HFF-Myc (cell line): ENCODE results near the gene GDA.

Source experiments
- DNase-seq: peaks from one replicate; pipeline ENCODE4 v3.0.0-alpha.2; 2011; ENCODE audit warnings: low read depth; ENCODE audit errors: extremely low read depth
- H3K4me3 ChIP-seq: replicated peaks from 2 replicates; pipeline ENCODE4 v1.5.1; 2011; ENCODE audit warnings: low read depth, mild to moderate bottlenecking, control low read depth, low read length
- TF ChIP-seq, protein P1 (sequence below): IDR thresholded peaks from 2 replicates; pipeline ENCODE4 v1.5.1; 2012; ENCODE audit warnings: mild to moderate bottlenecking, low read depth, low read length, control low read depth; ENCODE audit errors: missing control alignments

The GDA gene

DNA sequence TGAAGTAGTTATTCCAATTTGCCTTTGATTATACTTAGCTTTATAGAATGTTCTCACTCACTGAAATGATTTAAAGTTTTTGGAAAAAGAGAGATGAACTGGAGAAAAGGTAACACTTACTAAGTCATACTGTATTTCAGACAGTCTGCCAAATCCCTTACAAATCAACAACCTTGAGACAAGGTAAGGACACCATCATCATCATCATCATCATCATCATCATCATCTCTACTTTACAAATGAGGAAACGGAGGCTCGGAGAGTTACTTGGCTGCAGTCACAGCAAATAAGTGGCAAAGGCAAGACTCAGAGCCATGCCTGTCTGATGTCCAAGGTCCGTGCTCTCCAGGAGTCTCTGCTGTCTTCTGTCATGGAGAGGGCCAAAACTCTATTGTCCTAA lies 9.4 kb downstream of the GDA start:
- TF ChIP-seq, protein P1, sequence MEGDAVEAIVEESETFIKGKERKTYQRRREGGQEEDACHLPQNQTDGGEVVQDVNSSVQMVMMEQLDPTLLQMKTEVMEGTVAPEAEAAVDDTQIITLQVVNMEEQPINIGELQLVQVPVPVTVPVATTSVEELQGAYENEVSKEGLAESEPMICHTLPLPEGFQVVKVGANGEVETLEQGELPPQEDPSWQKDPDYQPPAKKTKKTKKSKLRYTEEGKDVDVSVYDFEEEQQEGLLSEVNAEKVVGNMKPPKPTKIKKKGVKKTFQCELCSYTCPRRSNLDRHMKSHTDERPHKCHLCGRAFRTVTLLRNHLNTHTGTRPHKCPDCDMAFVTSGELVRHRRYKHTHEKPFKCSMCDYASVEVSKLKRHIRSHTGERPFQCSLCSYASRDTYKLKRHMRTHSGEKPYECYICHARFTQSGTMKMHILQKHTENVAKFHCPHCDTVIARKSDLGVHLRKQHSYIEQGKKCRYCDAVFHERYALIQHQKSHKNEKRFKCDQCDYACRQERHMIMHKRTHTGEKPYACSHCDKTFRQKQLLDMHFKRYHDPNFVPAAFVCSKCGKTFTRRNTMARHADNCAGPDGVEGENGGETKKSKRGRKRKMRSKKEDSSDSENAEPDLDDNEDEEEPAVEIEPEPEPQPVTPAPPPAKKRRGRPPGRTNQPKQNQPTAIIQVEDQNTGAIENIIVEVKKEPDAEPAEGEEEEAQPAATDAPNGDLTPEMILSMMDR, result no peak
- no peak for DNase-seq
- H3K4me3 ChIP-seq, result no peak overlapping the region

DNA sequence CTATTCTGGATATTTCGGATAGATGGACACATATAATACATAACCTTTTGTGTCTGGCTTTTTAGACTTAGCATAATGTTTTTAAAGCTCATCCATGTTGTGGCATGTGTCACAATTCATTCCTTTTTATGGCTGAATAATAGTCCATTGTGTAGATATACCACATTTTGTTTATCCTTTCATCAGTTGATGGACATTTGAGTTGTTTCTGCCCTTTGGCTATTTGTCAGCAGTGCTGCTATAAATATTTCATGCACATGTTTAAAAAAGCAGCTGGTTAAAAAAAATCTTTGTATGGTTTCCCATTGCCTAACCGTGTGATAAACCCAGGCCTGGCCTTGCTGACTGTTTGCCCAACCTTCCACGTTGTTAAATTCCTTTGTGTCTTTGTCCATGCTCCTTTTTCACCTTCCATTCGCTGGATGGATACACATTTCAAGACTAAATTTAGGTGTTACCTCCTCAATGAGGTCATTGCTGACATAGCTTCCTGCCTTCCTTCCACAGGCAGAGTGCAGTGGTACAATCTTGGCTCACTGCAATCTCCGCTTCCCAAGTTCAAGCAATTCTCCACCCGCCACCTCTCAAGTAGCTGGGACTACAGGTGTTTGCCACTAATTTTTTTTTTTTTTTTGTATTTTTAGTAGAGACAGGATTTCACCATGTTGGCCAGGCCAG lies 11.3 kb downstream of the GDA start:
- TF ChIP-seq, protein P1, result no peak
- no peak overlapping the region for H3K4me3 ChIP-seq
- DNase-seq, result no peak

DNA sequence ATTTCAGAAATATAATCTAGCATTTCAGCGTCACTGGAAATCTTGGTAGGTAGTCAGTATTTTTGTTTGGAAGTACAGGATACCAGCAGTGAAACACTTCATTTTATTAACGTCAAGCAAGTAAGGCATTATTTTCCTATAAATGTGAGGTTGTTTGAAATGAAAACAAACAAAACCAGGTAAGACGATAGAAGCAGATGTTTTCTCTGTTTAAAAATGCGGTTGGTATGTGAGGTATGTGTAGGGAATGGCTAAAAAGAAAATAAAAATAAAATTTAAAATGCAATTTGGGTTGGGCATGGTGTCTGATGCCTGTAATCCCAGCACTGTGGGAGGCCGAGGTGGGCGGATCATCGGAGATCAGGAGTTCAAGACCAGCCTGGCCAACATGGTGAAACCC lies 16.1 kb downstream of the GDA start:
- H3K4me3 ChIP-seq, result no peak overlapping the region
- no peak for DNase-seq
- TF ChIP-seq, protein P1, result no peak

DNA sequence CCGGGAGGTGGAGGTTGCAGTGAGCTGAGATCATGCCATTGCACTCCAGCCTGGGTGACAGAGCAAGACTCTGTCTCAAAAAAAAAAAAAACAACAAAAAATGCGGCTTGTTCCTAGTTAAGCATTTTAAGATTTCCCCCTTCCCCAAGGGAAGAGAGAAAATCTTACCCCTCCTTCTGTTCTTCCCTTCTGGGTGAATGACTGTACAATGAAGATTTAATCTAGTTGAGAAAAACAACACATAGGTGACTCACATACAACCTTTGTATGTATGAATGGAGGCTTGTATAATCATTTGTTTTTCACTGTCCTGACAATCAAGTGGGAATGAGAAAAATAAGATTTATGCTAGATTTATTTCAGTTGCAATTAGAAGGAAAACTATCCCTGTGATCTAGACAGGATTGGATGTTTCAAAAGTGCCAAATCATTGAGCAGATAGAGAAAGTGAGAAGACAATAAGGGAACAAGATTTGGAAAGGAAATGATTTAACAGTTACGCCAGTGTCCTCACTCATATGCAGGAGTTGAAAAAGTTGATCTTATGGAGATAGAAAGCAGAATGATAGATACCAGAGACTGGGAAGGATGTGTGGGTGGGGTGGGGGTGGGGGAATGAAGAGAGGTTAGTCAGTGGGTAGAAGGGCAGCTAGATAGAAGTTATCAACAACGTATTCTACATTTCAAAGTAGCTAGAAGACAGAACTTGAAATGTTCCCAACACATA lies 16.7 kb downstream of the GDA start:
- TF ChIP-seq, protein P1, result no peak
- no peak for DNase-seq
- H3K4me3 ChIP-seq, result no peak overlapping the region

DNA sequence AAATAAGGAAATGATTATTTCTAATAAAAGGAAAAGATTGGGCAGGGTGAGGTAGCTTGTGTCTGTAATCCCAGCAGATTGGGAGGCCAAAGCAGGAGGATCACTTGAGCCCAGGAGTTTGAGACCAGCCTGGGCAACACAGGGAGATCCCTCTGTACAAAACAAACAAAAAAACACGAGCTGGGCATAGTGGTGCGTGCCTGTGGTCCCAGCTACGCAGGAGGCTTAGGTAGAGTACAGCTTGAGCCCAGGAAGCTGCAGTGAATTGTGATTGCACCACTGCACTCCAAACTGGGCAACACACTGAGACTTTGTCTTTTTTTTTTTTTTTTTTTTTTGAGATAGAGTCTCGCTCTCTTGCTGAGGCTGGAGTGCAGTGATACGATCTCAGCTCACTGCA lies 18.8 kb downstream of the GDA start:
- no peak overlapping the region for H3K4me3 ChIP-seq
- DNase-seq, result no peak
- TF ChIP-seq, protein P1, result no peak

DNA sequence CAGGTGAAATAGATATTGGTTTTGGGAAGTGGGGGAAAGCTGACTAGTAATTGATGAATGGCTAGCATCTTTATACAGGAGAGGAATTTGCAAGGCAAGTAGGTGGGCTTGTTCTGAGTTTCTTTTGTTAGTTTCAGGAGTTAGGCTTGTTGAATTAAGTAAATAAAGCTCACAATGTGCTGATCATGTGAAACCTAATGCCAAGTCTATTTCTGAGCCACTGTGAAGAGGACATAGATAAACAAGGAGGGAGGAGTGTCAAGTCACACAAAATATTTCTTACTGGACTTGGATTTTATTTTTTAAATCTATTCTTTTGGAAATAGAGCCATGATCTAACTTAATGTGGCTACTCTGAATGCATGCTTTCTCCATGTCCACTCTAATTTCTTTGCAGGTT lies 19.9 kb downstream of the GDA start:
- TF ChIP-seq, protein P1, result no peak
- no peak for DNase-seq

DNA sequence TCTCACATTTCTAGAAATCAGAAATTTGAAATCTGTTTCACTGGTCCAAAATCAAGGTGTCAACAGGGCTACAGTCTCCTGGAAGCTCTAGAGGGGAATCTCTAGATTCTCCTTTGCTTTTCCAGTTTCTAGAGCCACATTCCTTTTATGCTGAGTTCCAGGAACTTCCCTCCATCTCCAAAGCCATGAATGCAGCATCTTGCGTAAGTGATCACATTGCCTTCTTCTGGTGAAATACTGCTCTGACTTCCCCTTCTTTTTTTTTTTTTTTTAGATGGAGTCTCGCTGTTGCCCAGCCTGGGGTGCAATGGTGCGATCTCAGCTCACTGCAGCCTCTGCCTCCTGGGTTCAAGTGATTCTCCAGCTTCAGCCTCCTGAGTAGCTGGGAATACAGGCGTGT lies 23.8 kb downstream of the GDA start:
- DNase-seq, result no peak
- H3K4me3 ChIP-seq, result no peak overlapping the region
- TF ChIP-seq, protein P1, result no peak

More for the DNA sequence above, 19.9 kb downstream of the GDA start:
- no peak overlapping the region for H3K4me3 ChIP-seq
